Stimulated activated CD8-positive, alpha-beta memory T cell treated with anti-CD3 and anti-CD28 coated beads, Interleukin-12 subunit alpha, Interleukin-12 subunit beta, amount 100 ng/mL, for 4 hours (primary cell): ENCODE measurements around the gene ARID4B.
"Not testable (repeated sequence)": the region's sequence is repeated elsewhere in the genome, so short reads cannot be mapped to it uniquely, and the experiment has no call there.

Experiments
- DNase-seq: peaks from one replicate; pipeline ENCODE4 v3.0.0-alpha.2; 2020; ENCODE audit warnings: low read depth

ARID4B gene

GRCh38 chr1:235159930-235160329 lies 168.0 kb downstream of the ARID4B start:
- not testable (repeated sequence) for DNase-seq

GRCh38 chr1:235159284-235159683 lies 168.7 kb downstream of the ARID4B start:
- not testable (repeated sequence) for DNase-seq

DNA sequence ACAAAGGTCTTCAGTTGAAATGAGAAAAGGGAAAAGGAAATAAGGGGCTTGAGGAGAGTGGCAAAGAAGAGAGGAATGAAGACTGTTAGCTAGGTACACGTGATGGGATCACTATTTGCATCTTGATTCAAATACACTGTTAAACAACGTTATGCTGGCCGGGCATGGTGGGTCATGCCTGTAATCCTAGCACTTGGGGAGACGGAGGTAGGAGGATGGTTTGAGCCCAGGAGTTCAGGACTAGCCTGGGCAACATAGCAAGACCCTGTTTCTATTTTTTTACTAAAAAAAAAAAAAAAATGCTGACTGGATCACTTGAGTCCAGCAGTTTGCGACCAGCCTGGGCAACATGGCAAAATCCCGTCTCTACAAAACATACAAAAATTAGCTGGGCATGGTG lies 169.3 kb downstream of the ARID4B start:
- DNase-seq = no peak

DNA sequence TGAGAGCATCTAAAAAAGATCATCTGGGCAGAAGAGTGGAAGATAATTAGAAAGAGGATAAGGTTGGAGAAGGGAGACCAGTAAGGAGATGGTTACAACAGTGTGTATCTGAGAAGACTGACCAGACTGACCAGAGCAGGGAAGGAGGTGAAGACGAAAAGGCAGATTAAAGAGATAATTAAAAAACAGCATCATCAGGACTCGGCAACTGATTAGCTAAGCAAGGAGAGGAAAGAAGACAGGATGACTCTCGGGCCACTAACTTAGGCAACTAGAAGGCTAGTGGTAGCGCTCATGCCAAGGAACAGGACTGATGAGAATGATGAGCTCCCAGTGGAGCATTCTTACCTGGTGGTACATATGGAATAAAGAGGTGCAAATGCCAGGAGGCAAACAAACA lies 170.8 kb downstream of the ARID4B start:
- no peak for DNase-seq

DNA sequence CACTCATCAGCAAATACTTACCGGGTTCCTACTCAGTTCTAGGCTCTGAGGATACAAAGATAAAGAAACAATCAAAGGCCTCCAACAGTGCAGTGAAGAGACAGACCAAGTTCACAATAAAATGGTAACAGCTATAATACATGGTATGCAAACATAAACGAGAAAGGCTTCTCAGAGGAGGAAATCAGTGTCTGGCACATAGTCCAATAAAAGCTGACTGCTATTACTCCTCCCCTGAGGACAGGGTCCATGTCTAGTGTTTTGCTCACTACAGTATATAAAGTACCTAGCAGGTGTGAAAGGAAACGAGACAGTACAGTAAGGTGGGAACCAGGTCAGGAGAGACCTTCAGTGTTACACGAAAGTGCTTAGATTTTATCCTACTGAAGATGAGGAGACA lies 171.2 kb downstream of the ARID4B start:
- DNase-seq = no peak

DNA sequence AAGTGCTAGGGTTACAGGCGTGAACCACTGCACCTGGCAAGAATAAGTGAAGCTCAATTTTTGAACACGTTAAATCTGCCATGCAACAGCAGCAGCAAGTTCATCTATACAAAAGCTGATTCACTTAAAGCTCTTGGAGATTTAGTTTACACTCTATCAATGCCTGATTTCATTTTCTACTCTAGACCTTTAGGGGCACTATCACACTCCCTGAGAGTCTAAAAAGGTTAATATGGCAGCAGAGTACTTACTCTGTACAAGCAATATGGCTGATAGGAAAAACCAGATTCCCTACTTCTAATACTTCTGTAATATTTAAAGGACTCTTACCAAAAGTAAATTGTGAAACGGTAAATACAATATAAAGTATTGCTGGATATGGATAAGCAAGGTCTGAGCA lies 171.7 kb downstream of the ARID4B start:
- no peak for DNase-seq

DNA sequence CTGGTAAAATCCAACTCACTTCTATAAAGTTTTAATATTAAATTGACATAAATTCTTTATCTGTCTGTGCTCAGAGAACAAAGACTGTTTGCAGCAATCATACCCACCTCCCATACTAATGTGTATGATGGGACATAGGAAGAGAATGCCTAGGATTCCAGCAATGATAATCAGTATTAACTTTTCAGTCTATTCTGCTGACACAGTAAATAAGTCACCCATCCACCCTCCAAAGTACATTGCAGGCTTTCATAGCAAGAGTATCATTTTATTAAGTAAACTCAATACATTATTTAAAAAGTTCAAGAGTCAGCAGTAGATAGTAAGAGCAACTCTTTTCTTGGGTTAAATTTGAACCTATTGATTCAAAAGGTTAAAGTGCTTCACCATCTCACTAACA lies 175.7 kb downstream of the ARID4B start:
- DNase-seq = no peak

DNA sequence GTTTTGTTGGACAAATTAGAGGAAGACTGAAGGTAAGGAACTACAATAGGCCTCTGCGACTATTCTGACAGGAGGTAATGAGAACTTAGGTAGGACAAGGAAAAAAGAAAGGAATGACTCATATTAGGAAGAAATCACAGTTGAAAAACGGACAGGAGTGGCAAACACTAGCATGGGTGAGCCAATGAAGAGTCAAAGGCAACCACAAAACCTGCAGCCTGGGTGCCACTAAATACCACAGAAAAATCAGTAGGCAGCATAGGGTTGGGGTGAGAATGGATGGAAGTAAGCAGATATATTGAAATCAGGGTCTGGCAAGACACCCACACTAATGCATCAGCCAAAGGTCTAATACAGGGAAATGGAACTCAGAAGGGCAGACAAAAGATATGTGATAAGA lies 176.9 kb downstream of the ARID4B start:
- no peak for DNase-seq

DNA sequence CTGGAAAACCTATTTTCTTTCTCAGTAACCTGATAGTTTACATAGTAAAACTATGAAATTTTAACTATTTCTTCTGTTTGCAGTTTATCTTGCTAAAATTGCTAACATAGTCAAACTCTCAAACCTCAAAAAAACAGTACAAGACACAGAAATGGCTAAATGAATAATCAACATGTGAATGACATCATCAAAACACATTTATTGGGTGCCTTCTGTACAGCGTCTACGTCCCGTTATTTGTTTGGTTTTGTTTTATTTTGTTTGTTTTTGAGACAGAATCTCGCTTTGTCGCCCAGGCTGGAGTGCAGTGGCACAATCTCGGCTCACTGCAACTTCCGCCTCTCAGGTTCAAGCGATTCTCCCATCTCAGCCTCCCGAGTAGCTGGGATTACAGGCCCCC lies 178.2 kb downstream of the ARID4B start:
- no peak for DNase-seq

DNA sequence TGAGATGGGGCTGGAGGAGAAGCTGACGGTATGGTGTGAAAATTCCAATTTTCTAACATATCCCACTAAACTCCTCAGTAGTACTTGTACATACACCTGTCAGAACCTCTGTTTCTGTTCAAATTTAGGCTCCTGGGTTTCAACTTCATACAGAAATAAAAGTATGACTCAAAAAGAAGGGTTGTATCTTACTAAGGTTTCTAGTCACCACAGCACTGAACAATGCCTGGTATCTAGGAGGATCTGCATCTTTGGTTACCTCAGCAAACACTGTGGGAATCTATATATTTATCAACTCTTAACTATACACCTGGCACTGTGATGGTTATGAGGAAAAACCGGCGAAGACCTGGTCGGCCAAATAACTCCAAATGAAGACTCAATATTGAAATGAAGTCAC lies 180.7 kb downstream of the ARID4B start:
- DNase-seq = no peak

GRCh38 chr1:235145639-235146038 lies 182.3 kb downstream of the ARID4B start:
- DNase-seq = no peak

GRCh38 chr1:235142991-235143390 lies 185.0 kb downstream of the ARID4B start:
- no peak for DNase-seq

DNA sequence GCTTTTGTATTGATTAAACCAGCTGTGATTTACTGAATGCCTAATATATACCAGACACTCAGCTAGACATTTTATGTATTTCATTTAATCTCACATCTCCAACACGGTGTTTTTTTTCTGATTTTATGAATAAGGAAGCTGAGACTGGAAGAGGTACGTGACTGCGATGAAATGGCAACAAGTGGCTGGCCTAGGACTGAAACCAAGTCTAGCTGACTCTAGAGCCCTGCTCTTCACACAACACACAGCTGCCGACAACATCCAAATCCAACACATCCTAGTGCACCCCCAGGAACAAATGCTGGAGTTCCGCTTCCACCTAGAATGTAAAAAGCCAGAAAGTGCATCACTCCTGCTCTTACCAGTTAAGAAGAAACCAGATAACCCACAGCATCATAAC lies 188.7 kb downstream of the ARID4B start:
- no peak for DNase-seq

DNA sequence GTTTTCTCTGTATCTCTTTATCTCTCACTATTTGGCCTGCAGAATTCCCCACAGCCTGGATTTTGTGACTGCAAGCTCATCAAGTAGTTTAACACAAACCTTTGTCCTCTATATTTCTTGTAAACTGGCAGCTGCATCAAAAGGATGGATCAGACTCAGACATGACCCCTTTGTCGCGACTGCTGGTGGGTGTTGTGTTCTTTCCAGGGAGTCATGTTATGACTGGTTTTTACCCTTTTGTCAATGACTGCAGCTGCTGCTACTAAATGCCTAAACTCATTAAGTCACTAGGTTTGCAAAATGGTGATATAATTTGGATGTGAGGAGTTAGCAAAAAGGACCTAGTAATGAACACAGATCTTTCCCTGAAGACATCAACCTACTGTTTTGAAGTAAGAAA lies 189.2 kb downstream of the ARID4B start:
- DNase-seq = no peak

DNA sequence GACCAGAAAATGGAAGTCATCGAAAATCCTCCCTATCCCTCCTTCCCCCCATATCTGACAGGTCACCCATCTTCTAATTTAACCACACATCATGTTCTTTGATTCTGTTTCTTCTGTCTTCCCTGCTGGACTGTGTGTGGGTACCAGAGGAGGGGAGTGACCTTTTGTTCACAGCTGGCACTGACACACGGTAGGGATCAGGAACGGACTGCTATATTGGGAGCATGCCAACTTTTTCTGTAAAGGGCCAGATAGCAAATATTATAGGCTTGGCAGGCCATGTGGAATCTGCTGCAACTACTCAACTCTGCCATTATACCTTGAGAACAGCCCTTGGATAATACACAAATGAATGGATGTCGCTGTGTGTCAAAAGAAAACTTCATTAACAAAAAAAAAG lies 191.9 kb downstream of the ARID4B start:
- DNase-seq = no peak

- no peak for DNase-seq
These were observed 193.8 kb downstream of the ARID4B start for GRCh38 chr1:235134171-235134570.

DNA sequence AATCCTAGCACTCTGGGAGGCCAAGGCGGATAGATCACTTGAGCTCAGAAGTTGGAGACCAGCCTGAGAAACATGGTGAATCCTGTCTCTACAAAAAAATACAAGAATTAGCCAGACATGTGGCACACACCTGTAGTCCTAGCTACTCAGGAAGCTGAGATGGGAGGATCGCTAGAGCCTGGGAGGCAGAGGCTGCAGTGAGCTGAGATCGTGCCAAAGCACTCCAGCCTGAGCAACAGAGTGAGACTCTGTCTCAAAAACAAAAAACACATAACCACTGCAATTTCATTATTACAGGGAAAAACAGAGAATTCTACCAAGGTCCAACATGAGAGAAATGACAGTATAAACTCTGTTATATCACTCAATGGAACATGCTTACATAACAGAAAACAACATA lies 194.9 kb downstream of the ARID4B start:
- DNase-seq = no peak

DNA sequence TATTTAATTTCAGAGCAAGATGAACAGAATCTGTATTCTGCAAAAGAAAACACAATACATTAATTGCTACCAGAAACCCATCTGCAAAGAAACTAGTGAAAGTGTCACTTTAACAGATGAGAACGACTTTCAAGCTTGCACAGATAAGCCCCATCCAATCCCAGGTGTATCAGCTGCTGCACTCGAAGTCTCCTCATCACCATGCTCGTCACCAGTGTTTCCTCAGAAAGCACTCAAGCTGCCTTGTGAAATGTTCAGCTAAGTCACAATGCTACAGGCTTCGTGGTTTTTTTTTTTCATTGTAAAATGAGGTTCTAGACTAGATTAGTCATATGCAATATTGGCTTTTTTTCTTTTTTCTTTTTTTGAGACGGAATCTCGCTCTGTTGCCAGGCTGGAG lies 196.0 kb downstream of the ARID4B start:
- no peak for DNase-seq

GRCh38 chr1:235130766-235131270 lies 197.2 kb downstream of the ARID4B start:
- DNase-seq = no peak

GRCh38 chr1:235129774-235130570 lies 198.0 kb downstream of the ARID4B start:
- no peak for DNase-seq

DNA sequence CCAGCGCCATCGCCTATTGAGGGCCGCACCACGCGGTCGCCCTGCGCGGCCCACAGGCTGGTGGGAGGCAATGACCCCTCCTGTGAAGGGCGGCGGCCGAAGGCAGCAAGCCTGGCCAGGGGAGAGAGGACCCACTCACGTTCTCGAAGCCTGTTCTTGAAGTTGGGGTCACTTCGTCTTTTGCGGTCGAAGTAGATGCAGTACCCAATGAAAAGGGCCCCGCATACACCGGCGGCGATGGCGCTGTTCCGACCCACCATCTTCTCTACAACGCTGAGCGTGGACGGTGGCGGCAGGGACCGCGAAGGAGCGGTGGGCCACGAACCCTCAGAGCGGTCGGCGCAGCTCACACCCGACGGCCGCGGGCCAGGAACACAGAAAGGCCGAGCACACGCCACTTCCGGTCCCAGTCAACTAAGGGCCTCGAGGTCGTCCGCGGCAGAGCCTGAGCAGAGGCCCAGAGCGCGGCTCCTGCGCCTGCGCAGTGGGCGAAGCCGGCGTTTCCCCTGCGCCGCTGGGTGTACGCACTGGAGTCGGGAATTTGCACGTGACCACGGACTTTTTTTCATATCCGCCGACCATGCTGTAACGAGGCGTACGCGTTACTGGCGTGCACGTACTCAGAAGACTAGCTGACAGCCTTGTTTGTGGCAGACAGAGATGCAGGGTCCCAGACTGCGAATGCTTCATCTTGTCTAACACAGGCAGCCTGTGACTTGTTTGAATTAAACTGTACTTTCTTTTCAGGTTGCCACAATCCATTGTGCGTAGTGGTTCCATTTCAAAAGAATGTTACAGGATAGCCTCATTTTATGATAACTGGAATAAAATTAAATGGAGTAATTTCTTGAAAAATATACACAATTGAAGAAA lies 199.3 kb downstream of the ARID4B start, which contains the start of gene TOMM20:
TSS of gene TOMM20 (minus strand) at position 382 of the 873 bp plus-strand sequence. CDS start at position 260, 122 bp downstream.
- peak; percentile 86 for DNase-seq

DNA sequence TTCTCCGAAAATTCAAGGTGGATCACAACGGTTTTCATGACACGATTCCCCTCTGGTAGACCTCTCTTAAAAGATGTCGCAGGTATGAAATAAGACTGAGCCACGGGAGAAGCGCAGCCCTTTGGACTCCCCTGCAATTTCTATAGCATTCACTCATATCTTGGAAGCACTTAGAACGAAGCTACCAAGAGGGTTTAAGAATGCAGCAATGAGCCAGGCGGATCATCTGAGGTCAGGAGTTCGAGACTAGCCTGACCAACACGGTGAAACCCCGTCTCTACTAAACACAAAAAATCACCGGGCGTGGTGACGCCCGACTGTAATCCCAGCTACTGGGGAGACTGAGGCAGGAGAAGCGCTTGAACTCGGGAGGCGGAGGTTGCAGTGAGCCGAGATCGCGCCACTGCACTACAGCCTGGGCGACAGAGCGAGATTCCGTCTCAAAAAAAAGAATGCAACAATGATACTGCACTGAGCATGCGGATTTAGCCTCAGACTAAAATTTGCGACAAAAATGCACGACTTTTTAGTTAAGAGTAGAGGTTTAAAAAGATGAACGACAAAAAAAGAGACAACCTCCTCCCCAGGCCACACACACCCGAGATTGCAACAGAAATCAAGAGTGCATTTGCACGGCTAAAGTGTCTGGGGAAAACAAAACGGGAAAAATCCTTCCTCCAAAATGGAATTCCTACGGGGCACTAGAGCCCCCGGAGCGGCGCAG lies 200.1 kb downstream of the ARID4B start:
- no peak for DNase-seq
